H1 (cell line): ENCODE data around the gene TARS3.
"Not testable (repeated sequence)": the region's sequence is repeated elsewhere in the genome, so short reads cannot be mapped to it uniquely, and the experiment has no call there.

Experiments used
- CEBPB ChIP-seq: IDR thresholded peaks from 2 replicates; pipeline ENCODE4 v1.6.1; 2012; ENCODE audit warnings: low read depth, low read length
- TCF12 ChIP-seq: IDR thresholded peaks from 2 replicates; pipeline ENCODE4 v1.6.1; 2011; ENCODE audit warnings: low read depth, mild to moderate bottlenecking, low read length
- TF ChIP-seq, protein P1 (sequence below): IDR thresholded peaks from 2 replicates; pipeline ENCODE4 v1.6.1; 2012; ENCODE audit warnings: inconsistent platforms
- TF ChIP-seq, protein P2 (sequence below), 3 experiments: IDR thresholded peaks; 1 replicate in 2 of 3; 2 replicates in 1 of 3; pipeline versions ENCODE4 v1.5.1 to v1.6.1; 2011; ENCODE audit warnings: low read length in 3 of 3, mild to moderate bottlenecking in 3 of 3, inconsistent platforms in 2 of 3, low read depth in 1 of 3, moderate library complexity in 1 of 3; ENCODE audit not compliant: insufficient read depth in 1 of 3; ENCODE audit errors: control extremely low read depth in 1 of 3

DNA sequence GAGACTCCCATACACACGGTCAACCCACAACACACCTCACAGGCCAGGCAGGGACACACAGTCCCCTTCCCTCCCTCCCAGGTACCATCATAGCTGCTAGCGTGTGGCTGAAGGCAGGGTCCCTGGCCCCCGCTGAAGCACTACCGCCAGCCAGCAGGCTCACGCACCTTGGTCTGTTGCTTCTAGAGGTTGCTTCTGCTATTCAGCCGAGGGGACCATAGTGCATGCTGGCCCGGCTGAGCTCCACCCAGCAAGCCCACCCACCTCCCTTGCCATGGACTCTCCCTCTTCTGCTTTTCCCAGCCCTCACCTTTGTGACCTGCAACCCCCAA is 41.0 kb upstream of the TARS3 start:
- TF ChIP-seq, protein P1, sequence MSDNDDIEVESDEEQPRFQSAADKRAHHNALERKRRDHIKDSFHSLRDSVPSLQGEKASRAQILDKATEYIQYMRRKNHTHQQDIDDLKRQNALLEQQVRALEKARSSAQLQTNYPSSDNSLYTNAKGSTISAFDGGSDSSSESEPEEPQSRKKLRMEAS: not testable (repeated sequence)
- TF ChIP-seq, protein P2, sequence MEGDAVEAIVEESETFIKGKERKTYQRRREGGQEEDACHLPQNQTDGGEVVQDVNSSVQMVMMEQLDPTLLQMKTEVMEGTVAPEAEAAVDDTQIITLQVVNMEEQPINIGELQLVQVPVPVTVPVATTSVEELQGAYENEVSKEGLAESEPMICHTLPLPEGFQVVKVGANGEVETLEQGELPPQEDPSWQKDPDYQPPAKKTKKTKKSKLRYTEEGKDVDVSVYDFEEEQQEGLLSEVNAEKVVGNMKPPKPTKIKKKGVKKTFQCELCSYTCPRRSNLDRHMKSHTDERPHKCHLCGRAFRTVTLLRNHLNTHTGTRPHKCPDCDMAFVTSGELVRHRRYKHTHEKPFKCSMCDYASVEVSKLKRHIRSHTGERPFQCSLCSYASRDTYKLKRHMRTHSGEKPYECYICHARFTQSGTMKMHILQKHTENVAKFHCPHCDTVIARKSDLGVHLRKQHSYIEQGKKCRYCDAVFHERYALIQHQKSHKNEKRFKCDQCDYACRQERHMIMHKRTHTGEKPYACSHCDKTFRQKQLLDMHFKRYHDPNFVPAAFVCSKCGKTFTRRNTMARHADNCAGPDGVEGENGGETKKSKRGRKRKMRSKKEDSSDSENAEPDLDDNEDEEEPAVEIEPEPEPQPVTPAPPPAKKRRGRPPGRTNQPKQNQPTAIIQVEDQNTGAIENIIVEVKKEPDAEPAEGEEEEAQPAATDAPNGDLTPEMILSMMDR (IDR thresholded peaks at IDR 0.05; ENCODE audit: control extremely low read depth in 1 of 3, insufficient read depth in 1 of 3, low read depth in 1 of 3, low read length in 3 of 3): not testable (repeated sequence)
- TF ChIP-seq CEBPB, TCF12: not testable (repeated sequence)
